PC-3 (cell line): ENCODE measurements around the gene IMPDH1. TPM values are rescaled to one million over a fixed set of nuclear protein-coding genes. Genes with fewer than 3 reads are reported as not detected.
"Not testable (repeated sequence)": the region's sequence is repeated elsewhere in the genome, so short reads cannot be mapped to it uniquely, and the experiment has no call there.

Source experiments
- ATAC-seq: fragments of 200-7000 bp; cut with Tn5 transposase; 2 replicates; pipeline ENCODE4 v1.9.1; 2020; ENCODE audit warnings: mild to moderate bottlenecking, moderate library complexity
- BruUV-seq: library from RNA; stranded (reverse); fragments of 400-500 nt; replicated peaks from 2 replicates; lab custom pipeline; 2021; lab: Mats Ljungman, UMichigan
- CTCF ChIA-PET: fragments of 300-600 bp; sonication (Branson Sonifier 250); formaldehyde crosslinking; loops from one replicate; lab custom pipeline; 2022; ENCODE audit warnings: antibody characterized with exemption; lab: Charles Lee
- POLR2A ChIA-PET: fragments of 300-600 bp; sonication (Branson Sonifier 250); formaldehyde crosslinking; loops from one replicate; lab custom pipeline; 2022; ENCODE audit warnings: antibody characterized with exemption; ENCODE audit not compliant: unreplicated experiment; lab: Charles Lee
- DNase-seq: peaks from one replicate; pipeline ENCODE4 v3.0.0-alpha.2; 2015
- H2AFZ ChIP-seq: fragments of 300-600 bp; sonication (generic); 2 replicates; pipeline ENCODE4 v1.6.0; 2016; ENCODE audit warnings: antibody characterized with exemption, low read length
- H3F3A ChIP-seq: fragments of 300-600 bp; sonication (generic); one replicate; pipeline ENCODE4 v1.6.0; 2017; ENCODE audit warnings: antibody characterized with exemption, low read length, control low read depth, mild to moderate bottlenecking; ENCODE audit not compliant: unreplicated experiment
- H3K27ac ChIP-seq: fragments of 300-600 bp; sonication (generic); 2 replicates; pipeline ENCODE4 v1.5.1; 2016; ENCODE audit warnings: mild to moderate bottlenecking, low read length
- H3K27me3 ChIP-seq: fragments of 300-600 bp; sonication (generic); 2 replicates; pipeline ENCODE4 v1.6.1; 2016; ENCODE audit warnings: low read length, mixed read lengths
- H3K36me3 ChIP-seq: fragments of 300-600 bp; sonication (generic); 2 replicates; pipeline ENCODE4 v1.6.1; 2016; ENCODE audit warnings: low read depth, mixed run types, low read length, mixed read lengths
- H3K4me1 ChIP-seq: fragments of 300-600 bp; sonication (generic); 2 replicates; pipeline ENCODE4 v1.5.1; 2016; ENCODE audit warnings: low read length; ENCODE audit not compliant: insufficient read depth
- H3K4me2 ChIP-seq: fragments of 300-600 bp; sonication (generic); 2 replicates; pipeline ENCODE4 v1.6.0; 2016; ENCODE audit warnings: low read length
- H3K4me3 ChIP-seq: fragments of 300-600 bp; sonication (generic); 2 replicates; pipeline ENCODE4 v1.5.1; 2016; ENCODE audit warnings: mild to moderate bottlenecking, low read length, mixed read lengths
- H3K79me2 ChIP-seq: fragments of 300-600 bp; sonication (generic); 2 replicates; pipeline ENCODE4 v1.6.1; 2017; ENCODE audit warnings: low read length, mixed read lengths
- H3K9ac ChIP-seq: fragments of 300-600 bp; sonication (generic); 2 replicates; pipeline ENCODE4 v1.6.0; 2016; ENCODE audit warnings: mild to moderate bottlenecking, low read length
- H3K9me2 ChIP-seq: fragments of 300-600 bp; sonication (generic); replicated peaks from 2 replicates; pipeline ENCODE4 v1.6.1; 2016; ENCODE audit warnings: mixed run types, low read length, mixed read lengths
- H3K9me3 ChIP-seq: fragments of 300-600 bp; sonication (generic); 2 replicates; pipeline ENCODE4 v1.6.1; 2016; ENCODE audit warnings: low read length, mixed read lengths
- H4K20me1 ChIP-seq: fragments of 300-600 bp; sonication (generic); 2 replicates; pipeline ENCODE4 v1.6.1; 2016; ENCODE audit warnings: low read length, mixed read lengths
- EZH2 ChIP-seq: fragments of 300-600 bp; sonication (generic); IDR thresholded peaks from one replicate; pipeline ENCODE4 v1.6.1; 2017; ENCODE audit warnings: antibody characterized with exemption, mild to moderate bottlenecking, low read length; ENCODE audit not compliant: unreplicated experiment
- EZH2phosphoT487 ChIP-seq: fragments of 300-600 bp; sonication (generic); IDR thresholded peaks from 2 replicates; pipeline ENCODE4 v1.6.1; 2018; ENCODE audit warnings: mild to moderate bottlenecking, antibody characterized with exemption, low read length, borderline replicate concordance
- intact Hi-C: fragments of 100-400 bp; cut with micrococcal nuclease; formaldehyde crosslinking; loops from 2 replicates; pipeline ENCODE4 v1.9.0; 2023
- total RNA-seq: library from RNA; depleted of rRNA; stranded (reverse); fragments of >200 nt; gene quantifications from 2 replicates; pipeline ENCODE4 v1.2.3, GENCODE V29; 2014
- TF ChIP-seq, protein P1 (sequence below): fragments of 300-600 bp; sonication (generic); conservative IDR thresholded peaks from 2 replicates; pipeline ENCODE4 v1.5.1; 2017; ENCODE audit warnings: antibody characterized with exemption, low read depth, mild to moderate bottlenecking, low read length

Gene IMPDH1
- total RNA-seq, 1 experiment from 2014 or later, result 128 TPM

DNA sequence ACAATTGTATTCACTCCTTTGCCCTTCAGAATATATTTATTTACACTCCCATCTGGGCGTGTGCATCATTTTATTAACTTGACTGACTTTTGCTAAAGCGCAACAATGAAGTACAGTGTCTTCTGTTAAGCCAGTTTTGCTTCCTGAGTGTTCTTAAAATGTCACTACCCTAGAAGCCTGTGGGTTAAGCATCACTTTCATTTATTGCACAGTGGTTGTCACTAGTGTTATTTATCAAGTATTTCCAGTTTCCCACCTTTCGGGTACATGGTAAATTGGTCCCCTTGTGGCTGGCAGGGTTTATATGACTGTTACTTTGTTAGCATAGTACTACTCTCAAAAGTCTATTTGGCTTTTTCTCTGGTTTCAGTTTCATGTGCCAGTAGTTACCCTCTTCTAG, 49.2 kb upstream of the IMPDH1 start:
- peaks cover 14% of the 10 kb centered on the region; the same call in 1 of the 2 replicates for H3K36me3 ChIP-seq
- peak overlapping the region; percentile 94; the same call in 1 of the 2 replicates for H3K4me2 ChIP-seq
- H3K27me3 ChIP-seq, result no peaks in the 10 kb centered on the region
- no peak overlapping the region for H3K27ac ChIP-seq
- ChIA-PET POLR2A (no interaction called here), CTCF (interaction anchor here (0.7 to 3.1 kb wide), 5 partner anchors 10 to 100 kb away, joined by 3 to 65 read pairs (median 4); no protein-coding TSS in a partner anchor)
- peaks cover 49% of the 10 kb centered on the region for H3K79me2 ChIP-seq
- H4K20me1 ChIP-seq, result peaks cover 16% of the 10 kb centered on the region
- no peak overlapping the region; the same call in 1 of the 2 replicates for H3K4me3 ChIP-seq
- no TSS peak for BruUV-seq
- H3K4me1 ChIP-seq, result peaks cover 28% of the 10 kb centered on the region
- H3F3A ChIP-seq, result no peaks in the 10 kb centered on the region
- no peak overlapping the region for H2AFZ ChIP-seq
- intact Hi-C loops, result no loop called here
- ATAC-seq, result no peak
- H3K9ac ChIP-seq, result no peak overlapping the region
- DNase-seq, result peak; percentile 11
- TF ChIP-seq EZH2phosphoT487 (no peak), EZH2 (no peak)
- TF ChIP-seq, protein P1, sequence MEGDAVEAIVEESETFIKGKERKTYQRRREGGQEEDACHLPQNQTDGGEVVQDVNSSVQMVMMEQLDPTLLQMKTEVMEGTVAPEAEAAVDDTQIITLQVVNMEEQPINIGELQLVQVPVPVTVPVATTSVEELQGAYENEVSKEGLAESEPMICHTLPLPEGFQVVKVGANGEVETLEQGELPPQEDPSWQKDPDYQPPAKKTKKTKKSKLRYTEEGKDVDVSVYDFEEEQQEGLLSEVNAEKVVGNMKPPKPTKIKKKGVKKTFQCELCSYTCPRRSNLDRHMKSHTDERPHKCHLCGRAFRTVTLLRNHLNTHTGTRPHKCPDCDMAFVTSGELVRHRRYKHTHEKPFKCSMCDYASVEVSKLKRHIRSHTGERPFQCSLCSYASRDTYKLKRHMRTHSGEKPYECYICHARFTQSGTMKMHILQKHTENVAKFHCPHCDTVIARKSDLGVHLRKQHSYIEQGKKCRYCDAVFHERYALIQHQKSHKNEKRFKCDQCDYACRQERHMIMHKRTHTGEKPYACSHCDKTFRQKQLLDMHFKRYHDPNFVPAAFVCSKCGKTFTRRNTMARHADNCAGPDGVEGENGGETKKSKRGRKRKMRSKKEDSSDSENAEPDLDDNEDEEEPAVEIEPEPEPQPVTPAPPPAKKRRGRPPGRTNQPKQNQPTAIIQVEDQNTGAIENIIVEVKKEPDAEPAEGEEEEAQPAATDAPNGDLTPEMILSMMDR, result no peak
- H3K9me2 ChIP-seq, result no peaks in the 10 kb centered on the region
- no peaks in the 10 kb centered on the region for H3K9me3 ChIP-seq

DNA sequence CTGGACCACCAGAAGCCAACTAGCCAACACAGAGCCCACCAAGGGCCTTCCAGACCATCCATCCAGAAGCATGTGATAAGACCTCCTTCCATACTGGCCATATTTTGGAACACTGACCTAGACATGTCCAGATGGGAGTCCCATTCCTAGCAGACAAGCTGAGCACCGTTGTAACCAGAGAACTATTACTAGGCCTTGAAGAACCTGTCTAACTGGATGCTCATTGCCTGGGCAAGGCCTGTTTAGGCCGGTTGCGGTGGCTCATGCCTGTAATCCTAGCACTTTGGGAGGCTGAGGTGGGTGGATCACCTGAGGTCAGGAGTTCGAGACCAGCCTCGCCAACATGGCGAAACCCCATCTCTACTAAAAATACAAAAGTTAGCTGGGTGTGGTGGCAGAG, 47.6 kb upstream of the IMPDH1 start:
- H2AFZ ChIP-seq, ATAC-seq, H3F3A ChIP-seq, H3K27ac ChIP-seq, H3K9ac ChIP-seq, H3K9me3 ChIP-seq, BruUV-seq, H3K9me2 ChIP-seq, POLR2A ChIA-PET, H3K27me3 ChIP-seq, intact Hi-C loops: not testable (repeated sequence)
- Histone ChIP-seq H4K20me1 (peaks cover 16% of the 10 kb centered on the region), H3K4me3 (peak overlapping the region; percentile 97), H3K79me2 (peaks cover 49% of the 10 kb centered on the region), H3K4me2 (peak overlapping the region; percentile 94), H3K4me1 (peaks cover 28% of the 10 kb centered on the region), H3K36me3 (peaks cover 14% of the 10 kb centered on the region; the same call in 1 of the 2 replicates)
- peak; percentile 70 for DNase-seq
- CTCF ChIA-PET, result interaction anchor here (0.6 kb wide), 1 partner anchor 30 kb away, joined by 3 read pairs; no protein-coding TSS in a partner anchor

DNA sequence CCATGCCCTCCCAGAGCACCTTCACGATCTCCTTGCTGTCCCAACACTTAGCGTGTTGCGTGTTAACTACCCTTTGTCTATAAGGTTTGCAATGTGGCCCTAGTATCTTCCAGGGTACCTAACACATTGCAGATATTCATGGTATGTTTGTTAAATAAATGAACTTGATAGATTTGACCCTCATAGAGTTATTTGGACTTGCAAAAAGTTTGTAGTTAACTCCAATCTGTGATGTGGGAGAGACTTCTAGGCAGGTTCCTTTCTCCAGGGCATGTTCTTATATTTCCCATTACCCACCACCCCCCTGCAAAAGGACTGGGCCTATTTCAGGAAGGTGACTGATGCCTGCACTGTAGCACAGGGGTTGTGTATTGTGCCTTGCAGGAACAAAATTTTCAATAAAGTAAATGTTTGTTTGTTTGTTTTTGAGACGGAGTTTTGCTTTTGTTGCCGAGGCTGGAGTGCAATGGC, 46.5 kb upstream of the IMPDH1 start:
- Histone ChIP-seq H4K20me1 (peaks cover 16% of the 10 kb centered on the region), H3K4me2 (peak overlapping the region; percentile 94), H3K79me2 (peaks cover 46% of the 10 kb centered on the region), H3K27ac (peak overlapping the region; percentile 33), H3K9me2 (no peaks in the 10 kb centered on the region), H3K9me3 (no peaks in the 10 kb centered on the region), H3F3A (no peaks in the 10 kb centered on the region), H3K36me3 (peaks cover 14% of the 10 kb centered on the region; the same call in 1 of the 2 replicates), H3K27me3 (no peaks in the 10 kb centered on the region), H3K4me1 (peaks cover 28% of the 10 kb centered on the region), H2AFZ (peak overlapping the region; percentile 74), H3K4me3 (peak overlapping the region; percentile 97), H3K9ac (peak overlapping the region; percentile 90)
- ChIA-PET CTCF (no interaction called here), POLR2A (interaction anchor here (0.6 kb wide), 1 partner anchor 407 kb away, joined by 4 read pairs; the partner anchor contains the start of gene ATP6V1F)
- BruUV-seq, result no TSS peak
- ATAC-seq, result peak; percentile 40
- TF ChIP-seq EZH2phosphoT487, result no peak
- no peak for TF ChIP-seq EZH2
- TF ChIP-seq, protein P1, result no peak
- peak; percentile 7 for DNase-seq
- intact Hi-C loops, result no loop called here
